ENCODE measurements around the gene CIT.
A peak's percentile ranks its signal among the peaks of the same experiment; 100 is the strongest.

The CIT gene

GRCh38 chr12:119667577-119668323 lies 209.4 kb downstream of the CIT start, which contains the start of gene PRKAB1 (continued):
- peak; percentile 51; the same call in 1 of the 2 replicates for TF ChIP-seq ZSCAN5A (tag by site-specific recombination; IDR thresholded peaks at IDR 0.05)
- TF ChIP-seq ZNF768 (tag by site-specific recombination; IDR thresholded peaks at IDR 0.05) = no peak
- TF ChIP-seq ZNF280D (tag by site-specific recombination; IDR thresholded peaks at IDR 0.05) = no peak
- TF ChIP-seq ZNF394 (tag by site-specific recombination; IDR thresholded peaks at IDR 0.05; ENCODE audit: borderline replicate concordance) = 0 out of 2 replicates have a peak, but pooled peaks have one; percentile 18
- no peak for TF ChIP-seq ZNF449 (tag by site-specific recombination; IDR thresholded peaks at IDR 0.05)
- TF ChIP-seq SP2 (tag by site-specific recombination; IDR thresholded peaks at IDR 0.05) = peak; percentile 98
- TF ChIP-seq ZIC2 (tag by site-specific recombination; IDR thresholded peaks at IDR 0.05) = peak; percentile 43; the same call in 1 of the 2 replicates
- no peak for TF ChIP-seq ZNF274 (IDR thresholded peaks at IDR 0.05; ENCODE audit: low read length)
- no peak for TF ChIP-seq ZNF274 (tag by site-specific recombination; IDR thresholded peaks at IDR 0.05; ENCODE audit: borderline replicate concordance)
- TF ChIP-seq ZNF521 (tag by site-specific recombination; IDR thresholded peaks at IDR 0.05) = no peak
- no peak for TF ChIP-seq ZNF654 (tag by site-specific recombination; IDR thresholded peaks at IDR 0.05; ENCODE audit: low read depth)
- TF ChIP-seq SP3 (tag by site-specific recombination; IDR thresholded peaks at IDR 0.05) = peak; percentile 76
- peak; percentile 58 for TF ChIP-seq ZBTB26 (tag by site-specific recombination; optimal IDR thresholded peaks at IDR 0.05)
- no peak for TF ChIP-seq ZNF221 (tag by site-specific recombination; IDR thresholded peaks at IDR 0.05; ENCODE audit: borderline replicate concordance)

GRCh38 chr12:119666900-119667576 lies 210.1 kb downstream of the CIT start:
- Histone ChIP-seq H3K27ac (ENCODE audit: extremely low read depth, low read depth, low read length) (no peak overlapping the region), H3K36me3 (ENCODE audit: control insufficient read depth in 2 of 2, insufficient read depth in 1 of 2, low read length in 2 of 2) (peaks cover 4 to 25% of the 10 kb centered on the region in 2 experiments), H3K4me3 (ENCODE audit: low read depth, low read length) (peak overlapping the region; percentile 31), H3K9me3 (ENCODE audit: control insufficient read depth, insufficient read depth, low read depth, low read length) (no peaks in the 10 kb centered on the region), H3K4me1 (ENCODE audit: control insufficient read depth, insufficient read depth, low read length) (no peaks in the 10 kb centered on the region)
- ChIA-PET CTCF (interaction anchor here (0.5 to 1.6 kb wide), 7 partner anchors 9 to 223 kb away, joined by 3 to 5 read pairs (median 4); no protein-coding TSS in a partner anchor), POLR2A (interaction anchor here (0.5 to 0.7 kb wide), 2 partner anchors 10 to 535 kb away, joined by 3 read pairs; no protein-coding TSS in a partner anchor)
- TF ChIP-seq SP7 (tag by site-specific recombination; IDR thresholded peaks at IDR 0.05) (no peak), ZNF223 (tag by site-specific recombination; IDR thresholded peaks at IDR 0.05) (peak; percentile 64; the same call in 1 of the 2 replicates)
